Right atrium auricular region (tissue), 2 donors: ENCODE data around the gene FCHO2. TPM values are rescaled to one million over a fixed set of nuclear protein-coding genes. Genes with fewer than 3 reads are reported as not detected.

Experiments used
- DNase-seq: peaks from one replicate; pipeline ENCODE4 v3.0.0-alpha.2; 2019; ENCODE audit warnings: low spot score
- H3K27ac ChIP-seq, 2 donors: fragments of 200-600 bp; sonication (generic); 1 replicate in 1 of 2; 2 replicates in 1 of 2; pipeline ENCODE4 v1.5.1; 2016 to 2019
- H3K27me3 ChIP-seq, 2 donors: fragments of 200-600 bp; sonication (generic); one replicate each; pipeline versions ENCODE4 v1.5.1 to v1.6.0; 2017 to 2019
- H3K36me3 ChIP-seq: fragments of 200-600 bp; sonication (generic); one replicate; pipeline ENCODE4 v1.5.1; 2016
- H3K4me1 ChIP-seq, 2 donors: fragments of 200-600 bp; sonication (generic); one replicate each; pipeline versions ENCODE4 v1.5.1 to v1.6.0; 2017 to 2019
- H3K4me3 ChIP-seq, 2 donors: fragments of 200-600 bp; sonication (generic); 1 replicate in 1 of 2; 2 replicates in 1 of 2; pipeline ENCODE4 v1.5.1; 2017 to 2019; ENCODE audit warnings: mild to moderate bottlenecking in 1 of 2, moderate library complexity in 1 of 2
- H3K9me3 ChIP-seq, 2 donors: fragments of 200-600 bp; sonication (generic); one replicate each; pipeline ENCODE4 v1.5.1; 2019
- total RNA-seq, 2 donors: library from RNA; depleted of rRNA; stranded (reverse); fragments of >200 nt; gene quantifications; one replicate each; pipeline ENCODE4 v1.1.0, GENCODE V29; 2016
- TF ChIP-seq, protein P1 (sequence below), 2 donors: fragments of 200-600 bp; sonication (generic); IDR thresholded peaks; one replicate each; pipeline ENCODE4 v1.5.1; 2019; ENCODE audit warnings: antibody characterized with exemption in 2 of 2

The FCHO2 gene
- total RNA-seq, 2 donors from 2014 or later: 10.7 to 12.1 TPM

DNA sequence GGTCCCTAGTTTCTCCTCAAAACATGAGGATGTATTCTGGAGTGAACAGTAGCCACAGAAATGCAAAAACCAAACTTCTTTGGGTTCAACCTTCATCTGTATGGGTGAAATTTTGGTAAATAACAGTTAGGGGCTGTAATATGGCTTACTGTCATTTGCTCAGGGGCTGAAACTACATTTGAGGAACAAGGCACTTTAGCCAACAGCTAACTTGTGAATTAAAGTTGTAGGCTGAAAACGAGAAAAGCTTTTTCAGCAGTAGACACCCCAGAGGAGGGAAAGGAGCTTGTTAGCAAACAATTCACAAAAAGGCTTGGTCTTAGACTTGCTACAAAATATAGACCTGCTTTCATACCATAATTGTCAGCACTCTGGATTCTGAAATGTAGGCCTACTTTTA lies 171.1 kb downstream of the FCHO2 start:
- TF ChIP-seq, protein P1, sequence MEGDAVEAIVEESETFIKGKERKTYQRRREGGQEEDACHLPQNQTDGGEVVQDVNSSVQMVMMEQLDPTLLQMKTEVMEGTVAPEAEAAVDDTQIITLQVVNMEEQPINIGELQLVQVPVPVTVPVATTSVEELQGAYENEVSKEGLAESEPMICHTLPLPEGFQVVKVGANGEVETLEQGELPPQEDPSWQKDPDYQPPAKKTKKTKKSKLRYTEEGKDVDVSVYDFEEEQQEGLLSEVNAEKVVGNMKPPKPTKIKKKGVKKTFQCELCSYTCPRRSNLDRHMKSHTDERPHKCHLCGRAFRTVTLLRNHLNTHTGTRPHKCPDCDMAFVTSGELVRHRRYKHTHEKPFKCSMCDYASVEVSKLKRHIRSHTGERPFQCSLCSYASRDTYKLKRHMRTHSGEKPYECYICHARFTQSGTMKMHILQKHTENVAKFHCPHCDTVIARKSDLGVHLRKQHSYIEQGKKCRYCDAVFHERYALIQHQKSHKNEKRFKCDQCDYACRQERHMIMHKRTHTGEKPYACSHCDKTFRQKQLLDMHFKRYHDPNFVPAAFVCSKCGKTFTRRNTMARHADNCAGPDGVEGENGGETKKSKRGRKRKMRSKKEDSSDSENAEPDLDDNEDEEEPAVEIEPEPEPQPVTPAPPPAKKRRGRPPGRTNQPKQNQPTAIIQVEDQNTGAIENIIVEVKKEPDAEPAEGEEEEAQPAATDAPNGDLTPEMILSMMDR (IDR thresholded peaks at IDR 0.05): no peak
- DNase-seq: no peak
- Histone ChIP-seq H3K9me3 (no peaks in the 10 kb centered on the region), H3K4me1 (no peaks in the 10 kb centered on the region), H3K36me3 (no peaks in the 10 kb centered on the region), H3K27ac (no peak overlapping the region), H3K27me3 (no peaks in the 10 kb centered on the region), H3K4me3 (no peak overlapping the region)

DNA sequence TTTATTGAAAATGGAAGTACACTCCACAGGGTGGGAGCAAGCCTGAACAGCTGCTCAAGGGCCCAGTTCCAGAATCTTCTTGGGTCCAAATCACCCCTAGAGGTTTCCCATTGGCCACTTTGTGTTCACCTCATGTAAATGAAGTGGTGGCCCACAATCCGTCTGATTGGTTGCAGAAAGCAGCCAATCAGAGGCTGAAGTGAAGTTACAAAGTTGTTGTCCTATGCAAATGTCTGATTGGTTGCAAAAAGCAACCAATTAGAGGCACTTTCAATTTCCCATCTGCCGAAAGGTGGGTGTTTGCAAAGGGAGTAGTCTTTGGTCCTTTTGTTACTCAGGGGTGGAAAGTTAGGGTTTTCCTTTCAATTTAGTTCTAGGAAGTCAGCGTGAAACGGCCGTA lies 173.3 kb downstream of the FCHO2 start:
- TF ChIP-seq, protein P1 (IDR thresholded peaks at IDR 0.05): no peak
- H3K4me3 ChIP-seq: no peak overlapping the region
- no peaks in the 10 kb centered on the region for H3K27me3 ChIP-seq
- H3K9me3 ChIP-seq: no peaks in the 10 kb centered on the region
- no peak overlapping the region for H3K27ac ChIP-seq
- H3K36me3 ChIP-seq: no peaks in the 10 kb centered on the region
- DNase-seq: no peak
- H3K4me1 ChIP-seq: no peaks in the 10 kb centered on the region

DNA sequence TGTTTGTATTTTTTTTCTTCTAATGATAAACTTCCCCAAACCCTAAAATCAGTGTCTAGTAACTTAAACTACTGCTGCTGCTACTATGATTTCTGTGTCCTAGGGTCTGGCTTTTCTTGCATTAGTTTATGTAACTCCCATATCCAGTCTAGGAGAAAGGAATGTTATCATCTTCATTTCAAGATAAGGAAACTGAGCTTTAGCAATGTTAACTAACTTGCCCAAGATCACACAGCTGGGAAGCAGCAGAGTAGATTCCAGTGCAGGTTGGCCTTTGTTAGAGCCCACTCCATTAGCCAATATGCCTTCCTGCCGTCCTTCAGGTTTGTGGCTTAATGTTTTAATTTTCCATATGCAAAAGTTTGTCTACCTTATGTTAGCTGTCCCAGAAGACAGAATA lies 175.0 kb downstream of the FCHO2 start:
- Histone ChIP-seq H3K36me3 (no peaks in the 10 kb centered on the region), H3K27me3 (no peaks in the 10 kb centered on the region), H3K9me3 (no peaks in the 10 kb centered on the region), H3K27ac (no peak overlapping the region), H3K4me1 (no peaks in the 10 kb centered on the region), H3K4me3 (no peak overlapping the region)
- TF ChIP-seq, protein P1 (IDR thresholded peaks at IDR 0.05): no peak
- DNase-seq: no peak

DNA sequence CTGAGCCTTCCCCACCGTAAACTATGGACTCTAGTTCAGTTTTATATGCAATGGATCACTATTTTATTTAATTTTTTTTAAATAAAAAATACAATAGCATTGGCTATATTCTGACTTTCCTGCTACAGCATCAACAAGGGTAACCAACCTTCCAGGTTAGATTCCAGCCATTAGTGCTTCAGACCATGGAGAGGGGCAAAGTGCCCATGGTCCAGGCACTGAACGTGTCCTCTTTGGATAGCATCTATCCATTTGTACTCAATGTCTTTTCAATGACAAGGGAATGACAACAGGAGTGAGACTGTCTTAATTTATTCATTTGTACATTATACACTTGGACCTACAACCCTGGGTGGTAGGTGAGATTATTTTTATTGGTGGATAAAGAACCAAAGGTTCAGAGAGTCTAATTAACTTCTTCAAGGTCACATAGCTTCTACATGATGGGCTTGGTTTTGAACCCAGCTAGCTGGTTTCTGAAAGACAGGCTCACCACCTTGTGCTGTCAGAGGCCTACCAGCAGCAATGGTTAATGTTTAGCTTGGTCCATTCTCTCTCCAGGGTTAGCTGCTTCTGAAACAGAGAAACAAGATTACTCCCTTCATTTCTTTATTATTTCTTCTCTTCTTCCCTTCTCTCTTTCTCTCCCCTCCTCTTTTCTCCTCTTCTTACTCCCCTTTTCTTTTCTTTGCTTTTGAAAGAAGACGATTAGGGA lies 176.0 kb downstream of the FCHO2 start:
- no peaks in the 10 kb centered on the region for H3K4me1 ChIP-seq
- no peak overlapping the region for H3K4me3 ChIP-seq
- TF ChIP-seq, protein P1 (IDR thresholded peaks at IDR 0.05): no peak
- no peak overlapping the region for H3K27ac ChIP-seq
- H3K36me3 ChIP-seq: no peaks in the 10 kb centered on the region
- H3K27me3 ChIP-seq: no peaks in the 10 kb centered on the region
- DNase-seq: no peak
- no peaks in the 10 kb centered on the region for H3K9me3 ChIP-seq

DNA sequence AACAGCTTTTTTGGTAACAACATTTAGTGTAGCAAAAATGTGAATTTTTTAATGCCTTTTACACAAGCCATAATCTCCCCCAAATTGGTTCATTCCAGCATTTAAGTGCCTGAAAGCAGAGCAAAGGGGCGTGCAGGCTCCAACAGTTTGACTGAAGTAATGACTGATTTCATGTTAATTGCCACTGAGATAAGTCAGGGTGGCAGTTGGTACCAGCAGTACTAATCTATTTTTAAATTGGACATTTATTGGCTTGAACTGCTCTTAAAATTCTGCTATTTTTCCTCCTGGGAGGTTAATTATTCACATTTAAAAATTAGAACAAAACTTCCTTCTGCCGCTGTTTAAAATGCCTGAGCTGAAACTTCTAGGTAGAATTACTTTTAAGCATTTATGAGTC lies 176.9 kb downstream of the FCHO2 start:
- Histone ChIP-seq H3K36me3 (no peaks in the 10 kb centered on the region), H3K4me3 (no peak overlapping the region), H3K4me1 (no peaks in the 10 kb centered on the region), H3K9me3 (no peaks in the 10 kb centered on the region), H3K27me3 (no peaks in the 10 kb centered on the region), H3K27ac (no peak overlapping the region)
- no peak for DNase-seq
- TF ChIP-seq, protein P1 (IDR thresholded peaks at IDR 0.05): no peak

DNA sequence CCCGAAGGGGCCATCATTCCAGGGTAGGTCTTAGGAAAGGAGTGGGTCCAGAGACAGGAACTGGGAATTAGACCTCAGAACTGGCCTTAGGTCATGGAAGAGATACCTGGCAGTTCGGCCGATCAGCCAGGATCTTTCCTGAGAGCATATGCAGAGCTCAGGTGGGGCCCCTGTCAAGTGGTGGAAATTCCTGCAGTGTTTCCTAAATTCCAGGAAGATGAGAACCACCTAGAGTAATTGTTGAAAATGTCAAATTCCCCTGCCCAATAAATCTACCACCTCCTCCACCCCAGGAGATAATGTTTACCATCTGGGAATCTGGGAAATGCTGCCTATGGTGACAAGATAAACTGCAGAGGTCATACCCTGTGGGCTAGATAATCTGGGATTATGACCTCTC lies 179.2 kb downstream of the FCHO2 start:
- no peak for DNase-seq
- Histone ChIP-seq H3K9me3 (no peaks in the 10 kb centered on the region), H3K36me3 (no peaks in the 10 kb centered on the region), H3K4me1 (no peaks in the 10 kb centered on the region), H3K27me3 (no peaks in the 10 kb centered on the region), H3K4me3 (no peak overlapping the region), H3K27ac (no peak overlapping the region)
- TF ChIP-seq, protein P1 (IDR thresholded peaks at IDR 0.05): no peak
